Medulla oblongata (tissue), 1 donor: Measurements from ENCODE around the gene FBXO24.
"Not testable (repeated sequence)": the region's sequence is repeated elsewhere in the genome, so short reads cannot be mapped to it uniquely, and the experiment has no call there.

Source experiments
- DNase-seq: peaks from one replicate; pipeline ENCODE4 v3.0.0-alpha.2; 2015; ENCODE audit errors: extremely low spot score

FBXO24 gene, protein sequence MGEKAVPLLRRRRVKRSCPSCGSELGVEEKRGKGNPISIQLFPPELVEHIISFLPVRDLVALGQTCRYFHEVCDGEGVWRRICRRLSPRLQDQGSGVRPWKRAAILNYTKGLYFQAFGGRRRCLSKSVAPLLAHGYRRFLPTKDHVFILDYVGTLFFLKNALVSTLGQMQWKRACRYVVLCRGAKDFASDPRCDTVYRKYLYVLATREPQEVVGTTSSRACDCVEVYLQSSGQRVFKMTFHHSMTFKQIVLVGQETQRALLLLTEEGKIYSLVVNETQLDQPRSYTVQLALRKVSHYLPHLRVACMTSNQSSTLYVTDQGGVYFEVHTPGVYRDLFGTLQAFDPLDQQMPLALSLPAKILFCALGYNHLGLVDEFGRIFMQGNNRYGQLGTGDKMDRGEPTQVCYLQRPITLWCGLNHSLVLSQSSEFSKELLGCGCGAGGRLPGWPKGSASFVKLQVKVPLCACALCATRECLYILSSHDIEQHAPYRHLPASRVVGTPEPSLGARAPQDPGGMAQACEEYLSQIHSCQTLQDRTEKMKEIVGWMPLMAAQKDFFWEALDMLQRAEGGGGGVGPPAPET

DNA sequence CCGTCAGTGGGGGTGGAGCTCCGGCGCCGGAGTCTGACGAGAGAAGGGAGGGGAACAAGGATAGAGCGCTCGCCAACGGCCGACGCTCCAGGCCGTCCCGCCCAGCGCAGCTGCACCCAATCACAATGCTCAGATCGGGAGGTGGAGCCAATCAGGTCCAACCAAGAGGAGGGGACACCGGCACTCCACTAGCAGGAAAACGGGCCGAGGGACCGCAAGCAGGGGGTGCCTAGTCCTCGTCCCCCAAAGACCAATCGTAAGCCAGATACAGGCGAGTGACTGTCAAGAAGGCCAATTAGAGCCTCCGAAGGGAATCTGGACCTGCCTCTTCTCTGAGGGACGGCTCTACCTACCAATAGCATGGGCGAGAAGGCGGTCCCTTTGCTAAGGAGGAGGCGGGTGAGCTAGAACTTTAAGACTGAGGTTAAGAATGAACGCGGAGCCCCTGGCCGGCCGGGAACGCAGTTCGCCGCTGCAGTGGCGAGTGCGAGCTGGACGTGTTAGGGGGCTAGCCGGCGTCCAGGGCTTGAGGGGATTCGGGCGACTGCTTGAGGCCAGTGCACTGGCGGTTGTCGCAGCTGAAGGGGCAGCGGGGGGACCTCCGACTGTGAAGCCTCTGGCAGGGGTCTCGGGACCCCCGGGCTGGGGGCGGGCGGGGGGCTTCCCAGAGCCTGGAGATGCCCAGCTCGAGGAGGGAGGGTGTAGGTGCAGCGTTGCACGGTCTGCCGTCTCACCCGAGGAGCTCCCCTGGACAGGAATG, at the start of gene FBXO24:
FBXO24 (plus strand) TSS at position 63 of the 760 bp plus-strand sequence; CDS start at position 361, 298 bp downstream.
- peak; percentile 100 for DNase-seq

DNA sequence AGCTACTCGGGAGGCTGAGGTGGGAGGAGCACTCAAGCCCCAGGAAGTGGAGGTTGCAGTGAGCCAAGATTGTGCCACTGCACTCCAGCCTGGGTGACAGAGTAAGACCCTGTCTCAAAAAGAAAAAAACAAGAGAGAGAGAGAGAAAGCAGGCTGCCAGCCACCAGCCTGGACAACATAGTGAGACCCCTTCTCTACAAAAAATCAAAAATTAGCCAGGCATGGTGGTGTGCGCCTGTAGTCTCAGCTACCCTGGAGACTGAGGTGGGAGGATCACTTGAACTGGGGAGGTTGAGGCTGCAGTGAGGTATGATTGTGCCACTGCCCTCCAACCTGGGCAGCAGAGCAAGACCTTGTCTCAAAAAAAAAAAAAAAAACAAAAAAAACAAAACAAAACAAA, 49.4 kb upstream of the FBXO24 start:
- not testable (repeated sequence) for DNase-seq

DNA sequence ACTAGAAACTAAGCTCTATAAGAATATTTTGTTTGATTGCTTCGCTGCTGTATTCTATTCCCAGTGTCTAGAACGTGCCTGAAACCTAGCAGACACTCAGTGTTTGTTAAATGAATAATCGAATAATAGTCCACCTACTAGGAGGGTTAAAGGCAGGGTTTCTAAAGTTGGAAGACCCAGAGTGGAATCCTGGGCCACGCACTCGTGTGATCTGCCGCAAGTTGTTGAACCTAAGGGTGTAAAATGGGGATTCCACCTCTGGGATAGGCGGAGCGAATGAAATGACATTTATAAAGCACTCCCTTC, 47.8 kb upstream of the FBXO24 start:
- DNase-seq, result no peak

DNA sequence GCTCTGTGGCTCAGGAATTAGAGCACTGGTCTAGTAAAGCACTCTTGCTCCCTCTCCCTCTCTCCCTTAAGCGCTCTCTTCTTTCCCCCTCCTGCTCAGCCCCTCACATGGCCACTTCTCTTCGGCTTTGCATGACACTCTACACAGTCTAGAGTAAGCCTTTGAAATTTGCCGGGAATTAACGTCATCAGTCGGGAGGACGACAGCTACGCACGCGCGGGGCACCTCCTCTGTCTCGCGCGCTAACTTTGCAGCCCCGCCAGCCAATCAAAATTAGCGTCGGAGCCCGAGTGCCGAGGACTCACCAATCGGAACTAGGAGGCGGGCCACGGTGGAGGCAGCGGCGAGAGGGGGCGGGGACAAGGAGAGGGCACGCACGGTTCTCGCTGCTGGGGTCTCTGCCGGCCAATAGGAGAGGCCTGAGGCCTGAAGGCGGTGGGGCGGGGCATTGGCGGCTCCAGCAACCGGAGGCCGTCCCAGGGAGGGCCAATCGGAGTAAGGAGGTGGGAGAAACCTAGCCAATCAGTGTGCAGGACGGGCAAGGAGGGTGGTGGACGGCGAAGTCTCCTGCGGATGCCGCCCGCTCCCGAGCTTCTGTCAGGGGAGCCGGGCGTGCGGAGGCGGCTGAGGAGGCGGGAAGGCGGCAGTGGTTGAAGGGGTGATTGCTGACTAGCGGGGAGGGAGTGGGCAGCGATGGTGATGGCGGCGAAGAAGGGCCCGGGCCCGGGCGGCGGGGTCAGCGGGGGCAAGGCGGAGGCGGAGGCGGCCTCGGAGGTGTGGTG, 47.3 kb upstream of the FBXO24 start, which contains the start of gene AGFG2:
AGFG2 (plus strand) TSS at position 550 of the 782 bp plus-strand sequence; CDS start at position 694, 144 bp downstream.
- peak; percentile 100 for DNase-seq

DNA sequence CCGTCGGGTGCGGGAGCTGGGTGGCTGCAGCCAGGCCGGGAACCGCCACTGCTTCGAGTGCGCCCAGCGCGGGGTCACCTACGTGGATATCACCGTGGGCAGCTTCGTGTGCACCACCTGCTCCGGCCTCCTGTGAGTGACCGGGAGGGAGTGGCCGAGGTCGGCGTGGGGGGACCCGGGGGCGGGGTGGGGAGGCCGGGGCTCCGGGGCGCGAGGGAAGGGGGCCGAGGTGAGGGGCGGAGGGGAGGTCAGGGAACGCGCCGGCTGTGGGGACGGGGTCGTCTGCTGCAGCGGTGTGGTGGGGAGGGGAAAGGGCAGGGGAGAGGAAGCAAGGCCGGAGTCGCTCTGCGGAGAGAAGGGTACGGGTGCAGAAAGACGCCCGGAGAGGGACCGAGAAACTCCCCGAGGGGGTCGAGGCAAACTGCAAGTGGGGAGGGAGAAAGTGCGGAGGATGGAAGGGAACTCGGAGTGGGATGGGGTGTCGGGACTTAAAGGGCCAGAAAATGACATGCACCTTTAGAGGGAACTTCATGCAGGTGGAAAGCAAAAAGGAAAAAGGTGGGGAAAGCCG, 46.6 kb upstream of the FBXO24 start:
- no peak for DNase-seq

DNA sequence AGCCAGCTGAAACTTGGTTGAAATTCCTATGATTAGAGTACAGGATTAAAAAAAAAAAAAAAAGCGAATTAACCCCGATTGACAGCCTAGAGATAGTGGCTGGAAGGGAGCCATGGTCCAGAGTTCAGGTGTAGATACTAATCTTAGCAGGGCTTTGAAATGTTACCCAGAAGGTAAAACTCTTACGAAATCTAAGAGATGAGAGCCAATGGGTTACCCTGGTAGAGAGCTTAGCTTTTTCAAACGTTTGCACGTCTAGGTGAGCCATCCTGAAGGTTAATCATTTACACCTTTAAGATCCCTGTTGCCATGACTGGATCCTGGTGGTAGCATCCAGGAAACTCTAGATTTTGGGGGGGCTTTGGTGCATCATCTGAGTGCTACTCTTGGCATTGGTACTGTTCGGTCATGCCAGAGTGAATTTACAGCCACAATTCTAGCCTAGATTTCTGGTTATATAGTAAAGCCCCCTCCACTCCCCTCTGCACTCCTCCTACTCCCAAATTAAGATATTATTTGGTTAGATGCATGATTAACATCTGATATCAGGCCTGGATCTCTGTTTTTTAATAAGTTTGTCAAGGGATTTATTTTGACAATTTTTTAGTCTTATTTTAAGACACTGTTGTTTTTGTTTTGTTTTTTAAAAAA, 45.9 kb upstream of the FBXO24 start:
- no peak for DNase-seq

DNA sequence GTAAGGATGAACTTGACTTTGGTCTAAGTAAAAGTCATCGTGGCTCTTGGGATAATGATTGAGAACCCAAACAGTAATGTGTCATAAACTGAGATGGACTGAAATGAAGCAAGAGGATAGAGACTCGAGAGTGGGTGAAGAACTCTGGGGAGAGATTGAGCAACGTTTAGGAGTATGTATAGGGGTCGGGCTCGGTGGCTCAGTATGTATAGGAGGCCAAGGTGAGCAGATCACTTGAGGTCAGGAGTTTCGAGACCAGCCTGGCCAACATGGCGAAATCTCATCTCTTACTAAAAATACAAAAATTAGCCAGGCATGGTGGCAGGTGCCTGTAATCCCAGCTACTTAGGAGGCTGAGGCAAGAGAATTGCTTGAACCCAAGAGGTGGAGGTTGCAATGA, 44.8 kb upstream of the FBXO24 start:
- DNase-seq, result not testable (repeated sequence)

DNA sequence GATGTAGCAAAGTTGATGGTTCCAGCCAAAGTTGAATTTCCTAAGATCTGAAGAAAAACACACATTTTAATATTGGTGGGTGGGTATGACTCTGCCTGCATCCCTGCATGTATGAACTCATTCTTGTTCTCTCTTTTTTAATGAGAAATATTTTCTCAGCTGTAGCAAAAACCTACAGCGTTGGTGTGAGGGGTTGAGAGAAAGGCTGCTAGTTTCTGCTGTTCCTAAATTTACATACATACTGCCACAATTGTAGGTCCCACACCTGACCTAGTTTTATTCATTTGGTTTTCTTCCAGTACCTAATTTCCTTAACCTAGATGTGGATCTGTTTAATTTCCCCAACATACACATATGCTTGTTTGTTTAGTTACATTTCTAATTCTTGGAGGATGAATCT, 42.5 kb upstream of the FBXO24 start:
- no peak for DNase-seq

DNA sequence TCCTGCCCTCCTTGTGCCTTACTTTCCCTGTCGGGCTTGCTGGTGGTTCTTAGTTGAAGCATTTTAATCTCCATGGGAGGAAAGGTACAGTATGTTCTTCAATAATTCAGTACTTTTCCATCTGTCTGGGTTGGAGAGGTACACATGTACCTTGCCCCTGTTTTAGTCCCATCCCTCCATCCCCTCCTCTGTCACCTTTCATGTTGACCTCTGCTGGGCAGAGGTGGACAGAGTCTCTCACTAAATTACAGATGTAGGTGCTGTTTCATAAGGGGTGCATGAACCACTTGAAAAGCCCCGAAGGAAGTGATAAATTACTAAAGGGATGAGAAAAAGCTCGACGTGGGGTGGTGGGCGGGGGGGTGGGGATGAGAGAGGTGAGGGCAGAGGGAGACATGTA, 41.7 kb upstream of the FBXO24 start:
- DNase-seq, result no peak

DNA sequence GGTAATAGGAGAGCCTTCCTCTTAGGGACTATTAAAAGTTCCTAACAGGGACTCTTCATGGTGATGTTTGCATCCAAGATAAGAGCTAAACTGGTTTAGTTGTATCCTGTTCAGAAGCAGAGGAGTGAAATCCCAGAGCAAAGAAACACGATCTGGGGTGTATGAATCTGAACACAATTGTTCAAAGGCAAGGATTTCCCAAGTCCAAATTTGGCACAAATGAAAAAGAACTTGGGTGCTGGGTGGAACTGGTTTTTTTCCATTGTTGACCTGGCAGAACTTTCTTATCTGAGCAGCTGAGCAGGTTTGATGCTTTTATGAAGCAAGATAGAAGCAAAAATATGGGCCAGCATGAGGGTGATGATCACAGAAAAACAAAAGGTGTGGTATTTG, 41.2 kb upstream of the FBXO24 start:
- no peak for DNase-seq

DNA sequence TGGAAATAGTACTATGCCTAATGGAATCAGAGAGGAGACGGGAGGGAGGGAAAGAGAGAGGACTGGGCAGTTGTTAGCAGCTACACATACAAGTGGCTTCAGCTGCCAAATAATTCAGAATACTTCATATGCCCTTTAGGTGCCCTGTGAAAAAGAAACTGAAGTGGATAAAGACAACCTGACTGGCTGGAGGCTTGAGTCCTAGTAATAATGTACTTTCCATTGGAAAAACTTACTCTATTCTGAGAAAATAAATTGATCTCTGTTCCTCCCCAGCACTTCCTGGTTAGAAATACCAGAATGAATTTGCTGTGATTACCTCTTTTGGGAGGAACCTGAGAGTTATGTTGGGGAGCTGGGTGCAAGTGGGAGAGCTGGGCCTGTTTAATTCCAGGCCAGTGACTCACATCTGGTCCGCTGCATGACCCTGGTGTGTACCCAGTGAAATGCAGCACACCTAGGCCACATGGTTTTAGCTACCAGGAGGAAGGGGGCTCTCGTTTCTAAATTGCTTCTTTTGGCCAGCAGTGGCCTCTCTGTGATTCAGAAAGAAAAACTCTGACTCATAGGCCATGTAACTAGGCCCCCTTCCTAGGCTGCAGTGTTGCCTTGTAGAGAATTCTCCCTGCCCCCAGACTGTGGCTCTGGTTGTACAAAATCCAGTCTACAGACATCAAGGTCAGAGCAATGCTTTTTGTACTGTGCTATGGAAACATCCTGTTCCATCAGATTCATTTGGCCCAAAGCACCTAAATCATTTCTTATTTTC, 40.6 kb upstream of the FBXO24 start:
- peak; percentile 68 for DNase-seq

DNA sequence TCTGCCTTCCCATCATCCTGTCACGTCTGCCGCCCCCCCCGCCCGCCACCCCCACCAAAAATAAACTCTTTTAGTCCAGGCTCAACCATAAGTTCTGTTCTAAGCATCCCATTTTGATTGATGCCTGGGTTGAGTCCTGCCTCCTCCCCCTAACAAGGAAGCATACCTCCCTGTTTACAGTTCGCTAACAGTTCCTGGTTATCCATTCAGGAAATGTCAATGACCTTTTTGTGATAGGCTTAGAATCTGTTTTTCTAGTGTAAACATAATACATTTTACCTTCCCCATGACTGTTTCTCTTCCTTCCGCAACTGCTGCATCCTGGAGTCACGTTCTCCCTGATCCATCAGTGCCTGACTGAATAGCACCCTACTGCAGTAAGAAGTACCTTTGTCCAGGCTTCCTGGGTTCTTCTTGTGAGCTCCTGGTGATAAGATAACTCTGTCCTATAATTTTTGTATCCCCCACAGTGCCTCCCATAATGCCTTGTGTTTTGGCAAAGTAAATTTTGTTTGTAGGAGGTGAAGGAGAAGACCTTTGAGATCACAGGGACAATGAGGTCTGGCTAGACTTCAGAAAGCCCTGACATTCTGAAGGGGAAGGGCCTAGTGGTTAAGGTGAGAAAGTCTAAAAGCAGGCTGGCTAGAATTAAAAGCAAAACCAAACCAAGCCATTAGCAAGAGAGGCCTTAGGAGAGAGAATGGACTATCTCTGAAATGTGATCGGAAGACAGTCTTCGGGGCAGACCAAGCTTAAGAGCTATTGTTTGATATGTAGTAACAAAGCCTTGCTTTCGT, 39.8 kb upstream of the FBXO24 start:
- no peak for DNase-seq

DNA sequence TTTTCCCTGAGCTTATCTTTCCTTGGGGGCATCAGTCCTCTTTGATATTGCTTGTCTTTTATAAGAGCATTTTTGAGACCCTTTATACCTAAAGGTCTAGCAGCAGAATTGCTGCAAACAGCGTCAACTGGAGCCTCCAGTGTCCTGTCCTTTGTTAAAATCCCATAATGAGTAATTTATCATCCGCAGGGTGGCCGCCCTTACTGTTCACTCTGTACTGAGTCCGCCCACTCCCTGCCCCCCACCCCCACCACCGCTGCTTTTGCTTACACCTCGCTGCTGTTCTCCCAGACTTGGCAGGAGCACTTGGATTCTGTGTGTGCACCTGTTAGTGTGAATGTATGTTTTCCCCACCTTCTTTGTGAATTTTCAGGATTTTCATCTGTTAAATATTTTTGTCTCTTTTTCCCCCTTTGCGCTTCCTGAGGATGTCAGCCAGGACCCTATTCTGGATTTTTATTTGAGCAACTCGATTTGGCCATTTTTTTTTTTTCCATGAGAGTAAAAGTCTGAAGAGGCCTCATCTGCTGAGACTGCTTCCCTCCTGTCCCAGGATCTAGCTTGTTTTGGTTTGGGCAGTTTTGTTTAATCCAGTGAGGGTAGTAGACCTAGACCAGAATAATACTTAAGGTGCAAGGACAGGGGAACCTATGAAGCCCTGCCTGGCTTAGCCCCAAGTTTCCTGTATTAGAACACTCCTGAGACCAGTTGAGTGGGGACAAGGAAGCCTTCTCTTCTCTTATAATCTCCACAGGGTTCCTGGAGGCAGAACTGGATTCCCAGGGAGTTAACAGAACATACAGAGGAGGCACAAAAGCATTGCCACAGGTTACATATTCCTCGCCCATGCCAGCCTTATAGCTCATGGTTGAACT, 39.0 kb upstream of the FBXO24 start:
- DNase-seq, result no peak

DNA sequence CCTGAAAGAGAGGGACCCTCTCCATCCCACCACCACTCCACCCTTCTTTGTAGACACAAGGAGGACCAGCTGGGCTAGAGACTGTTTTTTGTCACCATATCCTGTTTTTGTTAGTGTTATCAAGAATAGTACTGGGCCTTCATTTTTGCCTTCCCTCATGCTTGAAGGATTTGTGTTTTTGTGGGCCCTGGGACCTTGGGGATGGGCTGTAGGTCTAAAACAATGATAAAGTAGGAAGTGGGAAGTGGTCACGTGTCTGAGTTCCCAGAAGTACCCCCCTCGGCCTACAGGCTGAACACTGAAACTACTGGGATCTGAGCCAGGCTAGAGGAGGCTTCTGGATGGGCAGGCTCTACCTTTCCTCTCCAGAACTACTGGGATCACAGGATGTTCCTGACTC, 38.3 kb upstream of the FBXO24 start:
- DNase-seq, result peak; percentile 52

DNA sequence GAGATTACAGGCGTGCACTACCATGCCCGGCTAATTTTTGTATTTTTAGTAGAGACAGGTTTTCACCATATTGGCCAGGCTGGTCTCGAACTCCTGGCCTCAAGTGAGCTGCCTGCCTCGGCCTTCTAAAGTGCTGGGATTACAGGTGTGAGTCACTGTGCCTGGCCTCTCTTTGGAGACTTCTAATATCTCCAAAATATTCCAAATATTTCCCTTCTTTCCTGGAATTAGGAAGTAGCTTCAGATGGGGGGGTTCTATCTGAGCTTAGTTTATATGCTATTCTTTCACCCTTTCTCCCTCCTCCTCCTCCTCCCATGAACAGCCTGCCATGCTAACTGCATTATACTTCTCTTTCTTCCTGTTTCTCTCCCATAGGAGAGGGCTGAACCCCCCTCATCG, 37.7 kb upstream of the FBXO24 start:
- not testable (repeated sequence) for DNase-seq

DNA sequence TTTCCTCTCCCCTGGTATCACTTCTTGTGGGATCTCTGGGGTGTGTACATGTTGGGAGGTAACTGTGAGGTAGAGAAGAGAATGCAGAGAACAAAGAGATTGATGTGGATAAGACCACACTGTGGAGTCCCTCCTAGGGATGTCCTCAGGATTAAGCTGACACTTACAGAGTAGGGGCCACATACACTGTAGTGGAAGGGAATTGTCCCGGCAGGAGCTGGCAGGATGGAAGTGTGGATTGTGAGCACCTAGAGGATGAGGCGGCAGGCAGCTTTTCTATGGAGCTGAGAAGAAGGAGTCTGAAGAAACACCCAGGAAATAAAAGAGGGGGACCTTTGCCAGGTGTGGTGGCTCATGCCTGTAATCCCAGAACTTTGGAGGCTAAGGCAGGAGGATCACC, 33.6 kb upstream of the FBXO24 start:
- DNase-seq, result no peak

DNA sequence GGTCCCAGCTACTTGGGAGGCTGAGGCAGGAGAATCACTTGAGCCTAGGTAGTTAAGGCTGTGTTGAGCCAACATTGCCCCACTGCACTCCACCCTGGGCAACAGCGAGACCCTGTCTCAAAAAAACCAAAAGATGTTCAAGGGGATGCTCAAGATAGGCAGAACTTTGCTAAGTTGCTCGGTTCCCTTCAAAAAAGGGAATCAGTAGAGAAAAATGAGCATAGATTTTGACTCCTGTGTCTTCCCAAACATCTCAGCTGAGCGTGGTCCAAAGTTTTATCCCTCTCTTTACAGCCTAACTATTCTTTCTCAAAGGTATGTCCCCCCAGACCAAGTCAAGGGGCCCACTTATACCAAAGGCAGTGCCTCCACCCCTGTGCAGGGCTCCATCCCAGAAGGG, 33.1 kb upstream of the FBXO24 start:
- no peak for DNase-seq

DNA sequence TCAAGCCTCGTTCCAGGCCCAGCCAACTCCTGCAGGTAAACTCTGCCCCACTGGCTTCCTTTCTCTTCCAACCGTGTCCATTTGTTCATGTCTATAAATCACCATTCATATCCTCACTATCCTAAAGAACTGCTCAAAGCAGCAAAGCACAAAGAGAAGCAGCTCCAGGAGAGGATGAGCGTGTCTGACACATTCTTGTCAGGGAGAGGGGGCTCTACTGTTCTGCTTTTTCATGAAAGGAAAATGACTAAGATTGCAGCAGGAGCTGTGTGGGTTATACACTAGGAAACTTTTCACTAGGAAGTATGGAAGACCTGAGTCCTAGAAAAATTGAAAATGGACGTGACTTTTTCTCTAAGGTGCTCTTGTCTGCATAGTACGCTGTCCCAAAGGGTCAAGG, 30.4 kb upstream of the FBXO24 start:
- no peak for DNase-seq

DNA sequence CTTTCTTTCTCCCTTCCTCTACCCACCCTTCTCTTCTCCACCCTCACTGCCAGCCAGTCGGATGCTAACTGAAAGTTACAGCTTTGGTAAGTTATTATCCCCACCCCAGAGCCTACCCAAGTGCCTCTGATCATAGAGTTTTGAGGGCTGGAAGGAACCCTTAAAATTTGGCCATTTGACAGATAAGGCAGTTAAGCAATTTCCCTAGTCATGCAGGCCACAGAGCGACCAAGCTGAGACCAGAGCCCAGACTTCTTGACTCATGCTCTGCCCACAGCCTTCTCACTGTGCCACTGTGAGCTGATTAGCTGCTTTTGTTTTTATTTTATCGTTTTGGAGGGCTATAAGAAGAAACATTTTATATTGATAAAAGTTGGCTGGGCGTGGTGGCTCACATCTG, 29.6 kb upstream of the FBXO24 start:
- no peak for DNase-seq
